ENCODE data around the gene PRDM8. TPM values are rescaled to one million over a fixed set of nuclear protein-coding genes. Genes with fewer than 3 reads are reported as not detected.

The PRDM8 gene
- total RNA-seq, 2 donors from 2014 or later = 1.4 to 2.2 TPM

- Histone ChIP-seq H3K27ac (no peak overlapping the region), H3K4me3 (peak overlapping the region; percentile 29 to 48), H3K9me3 (no peaks in the 10 kb centered on the region), H3K4me1 (peaks cover 0 to 36% of the 10 kb centered on the region in 2 donors), H3K36me3 (no peaks in the 10 kb centered on the region), H3K27me3 (peaks cover 0 to 4% of the 10 kb centered on the region in 2 donors)
- TF ChIP-seq CTCF (IDR thresholded peaks at IDR 0.05) = no peak
- no peak for DNase-seq (ENCODE audit: low spot score)
These were observed 1.1 kb downstream of the PRDM8 start for GRCh38 chr4:80198441-80198837.

GRCh38 chr4:80199004-80199560, 1.8 kb downstream of the PRDM8 start:
- Histone ChIP-seq H3K27me3 (peaks cover 0 to 4% of the 10 kb centered on the region in 2 donors), H3K4me3 (no peak overlapping the region), H3K4me1 (peaks cover 0 to 36% of the 10 kb centered on the region in 2 donors), H3K9me3 (no peaks in the 10 kb centered on the region), H3K27ac (no peak overlapping the region), H3K36me3 (no peaks in the 10 kb centered on the region)
- TF ChIP-seq CTCF (IDR thresholded peaks at IDR 0.05) = no peak
- DNase-seq (ENCODE audit: low spot score) = no peak

GRCh38 chr4:80199947-80200346, 2.6 kb downstream of the PRDM8 start:
- Histone ChIP-seq H3K4me1 (peaks cover 0 to 36% of the 10 kb centered on the region in 2 donors), H3K27me3 (peaks cover 0 to 4% of the 10 kb centered on the region in 2 donors), H3K4me3 (no peak overlapping the region), H3K36me3 (no peaks in the 10 kb centered on the region), H3K9me3 (no peaks in the 10 kb centered on the region), H3K27ac (no peak overlapping the region)
- no peak for TF ChIP-seq CTCF (IDR thresholded peaks at IDR 0.05)
- no peak for DNase-seq (ENCODE audit: low spot score)

- Histone ChIP-seq H3K9me3 (no peaks in the 10 kb centered on the region), H3K4me1 (peaks cover 0 to 37% of the 10 kb centered on the region in 2 donors), H3K36me3 (no peaks in the 10 kb centered on the region), H3K27ac (peak overlapping the region; percentile 65 to 68), H3K4me3 (peak overlapping the region; percentile 58 to 71), H3K27me3 (peaks cover 0 to 4% of the 10 kb centered on the region in 2 donors)
- DNase-seq (ENCODE audit: low spot score) = no peak
- TF ChIP-seq CTCF (IDR thresholded peaks at IDR 0.05) = no peak
These were observed 4.2 kb downstream of the PRDM8 start for GRCh38 chr4:80201252-80202151.

- Histone ChIP-seq H3K27me3 (peaks cover 0 to 8% of the 10 kb centered on the region in 2 donors), H3K9me3 (no peaks in the 10 kb centered on the region), H3K27ac (peak overlapping the region; percentile 65 to 68), H3K4me3 (peak overlapping the region; percentile 58 to 71), H3K4me1 (peaks cover 0 to 37% of the 10 kb centered on the region in 2 donors), H3K36me3 (no peaks in the 10 kb centered on the region)
- peak; percentile 80 for DNase-seq (ENCODE audit: low spot score)
- TF ChIP-seq CTCF (IDR thresholded peaks at IDR 0.05) = peak; percentile 86 to 93
These were observed 4.9 kb downstream of the PRDM8 start for GRCh38 chr4:80202190-80202711.

Measured in right atrium auricular region (tissue), 2 donors.